Fibroblast of lung (primary cell): ENCODE results near the gene C5orf15. TPM values are rescaled to one million over a fixed set of nuclear protein-coding genes. Genes with fewer than 3 reads are reported as not detected.

Source experiments
- DNase-seq, 2 donors: peaks; one replicate each; pipeline versions ENCODE4 v3.0.0 to v3.0.0-alpha.2; 2010; ENCODE audit warnings: low read depth in 2 of 2
- H2AFZ ChIP-seq: 2 replicates; pipeline ENCODE4 v1.5.1; 2012; ENCODE audit warnings: low read length, control low read depth, inconsistent platforms
- H3K27ac ChIP-seq: 2 replicates; pipeline ENCODE4 v1.5.1; 2011; ENCODE audit warnings: low read length, control low read depth; ENCODE audit not compliant: insufficient read depth
- H3K27me3 ChIP-seq: 2 replicates; pipeline ENCODE4 v1.5.1; 2011; ENCODE audit warnings: mild to moderate bottlenecking, low read length; ENCODE audit not compliant: control insufficient read depth, insufficient read depth
- H3K36me3 ChIP-seq: 2 replicates; pipeline ENCODE4 v1.5.1; 2011; ENCODE audit warnings: low read length; ENCODE audit not compliant: control insufficient read depth, insufficient read depth
- H3K4me1 ChIP-seq: 2 replicates; pipeline ENCODE4 v1.5.1; 2011; ENCODE audit warnings: low read length; ENCODE audit not compliant: control insufficient read depth, insufficient read depth; ENCODE audit errors: extremely low read depth
- H3K4me2 ChIP-seq: 2 replicates; pipeline ENCODE4 v1.5.1; 2011; ENCODE audit warnings: low read length, control low read depth; ENCODE audit not compliant: insufficient read depth; ENCODE audit errors: extremely low read depth
- H3K4me3 ChIP-seq, 4 experiments: fragments of 200-600 bp in 1 of 4; sonication (generic) in 1 of 4; replicated peaks in 1 of 4; 2 replicates each; pipeline ENCODE4 v1.5.1; 2011 to 2016; ENCODE audit warnings: low read length in 4 of 4, low read depth in 3 of 4, mild to moderate bottlenecking in 3 of 4, control low read depth in 2 of 4, inconsistent platforms in 1 of 4, mixed read lengths in 1 of 4; ENCODE audit not compliant: insufficient read depth in 1 of 4; ENCODE audit errors: control extremely low read depth in 1 of 4
- H3K79me2 ChIP-seq: 2 replicates; pipeline ENCODE4 v1.5.1; 2012; ENCODE audit warnings: mild to moderate bottlenecking, low read length, inconsistent platforms; ENCODE audit not compliant: control insufficient read depth, insufficient read depth
- H3K9ac ChIP-seq: 2 replicates; pipeline ENCODE4 v1.5.1; 2011; ENCODE audit warnings: mild to moderate bottlenecking, low read length, control low read depth; ENCODE audit not compliant: insufficient read depth
- H3K9me3 ChIP-seq: 2 replicates; pipeline ENCODE4 v1.5.1; 2012; ENCODE audit warnings: low read depth, low read length; ENCODE audit not compliant: control insufficient read depth, insufficient read depth
- H4K20me1 ChIP-seq: 2 replicates; pipeline ENCODE4 v1.5.1; 2011; ENCODE audit warnings: low read length; ENCODE audit not compliant: control insufficient read depth, insufficient read depth; ENCODE audit errors: extremely low read depth
- CTCF ChIP-seq, 2 donors: IDR thresholded peaks in 1 of 2; conservative IDR thresholded peaks in 1 of 2; 1 replicate in 1 of 2; 2 replicates in 1 of 2; pipeline ENCODE4 v1.5.1; 2011 to 2012; ENCODE audit warnings: low read length in 2 of 2, control low read depth in 1 of 2, inconsistent platforms in 1 of 2, low read depth in 1 of 2, mild to moderate bottlenecking in 1 of 2
- EZH2 ChIP-seq: IDR thresholded peaks from 2 replicates; pipeline ENCODE4 v1.5.1; 2012; ENCODE audit warnings: low read length, control low read depth, mild to moderate bottlenecking; ENCODE audit errors: missing control alignments
- polyA plus RNA-seq, 2 donors: library from polyadenylated mRNA; depleted of rRNA in 1 of 2; stranded (reverse) in 1 of 2; unstranded in 1 of 2; fragments of >200 nt; gene quantifications; 2 replicates each; pipeline ENCODE4 v1.2.1, GENCODE V29; 2011 to 2012; ENCODE audit warnings: missing spikeins in 1 of 2
- total RNA-seq: library from RNA; depleted of rRNA; stranded (reverse); fragments of >200 nt; gene quantifications from 2 replicates; pipeline ENCODE4 v1.2.1, GENCODE V29; 2014

The C5orf15 gene
- total and polyA plus RNA-seq, 2 donors (not counting 1 experiment from before 2014, with no cell fraction given): 43.1 to 111 TPM

GRCh38 chr5:133913413-133914155 is 54.8 kb downstream of the C5orf15 start:
- no peak overlapping the region for H3K4me2 ChIP-seq
- DNase-seq: no peak
- H3K36me3 ChIP-seq: no peaks in the 10 kb centered on the region
- H4K20me1 ChIP-seq: no peaks in the 10 kb centered on the region
- no peak overlapping the region for H3K9ac ChIP-seq
- H3K4me1 ChIP-seq: no peaks in the 10 kb centered on the region
- H3K4me3 ChIP-seq: no peak overlapping the region
- H2AFZ ChIP-seq: no peak overlapping the region
- H3K9me3 ChIP-seq: no peaks in the 10 kb centered on the region
- peaks cover 12% of the 10 kb centered on the region for H3K27me3 ChIP-seq
- no peaks in the 10 kb centered on the region for H3K79me2 ChIP-seq
- no peak overlapping the region for H3K27ac ChIP-seq
- TF ChIP-seq EZH2 (no peak), CTCF (conservative IDR thresholded peaks at IDR 0.05 in 1 of 2, IDR thresholded peaks at IDR 0.05 in 1 of 2; ENCODE audit: low read depth in 1 of 2, low read length in 2 of 2) (no peak)

- Histone ChIP-seq H3K27ac (no peak overlapping the region), H3K4me1 (no peaks in the 10 kb centered on the region), H3K79me2 (no peaks in the 10 kb centered on the region), H3K27me3 (peaks cover 12% of the 10 kb centered on the region), H2AFZ (no peak overlapping the region), H3K9me3 (no peaks in the 10 kb centered on the region), H3K9ac (no peak overlapping the region), H4K20me1 (no peaks in the 10 kb centered on the region), H3K4me2 (no peak overlapping the region), H3K4me3 (no peak overlapping the region), H3K36me3 (no peaks in the 10 kb centered on the region)
- TF ChIP-seq CTCF (conservative IDR thresholded peaks at IDR 0.05 in 1 of 2, IDR thresholded peaks at IDR 0.05 in 1 of 2; ENCODE audit: low read depth in 1 of 2, low read length in 2 of 2): no peak
- no peak for TF ChIP-seq EZH2
- DNase-seq: no peak
Measured at GRCh38 chr5:133912951-133913350, 55.5 kb downstream of the C5orf15 start.

- Histone ChIP-seq H4K20me1 (no peaks in the 10 kb centered on the region), H3K9ac (no peak overlapping the region), H3K4me1 (no peaks in the 10 kb centered on the region), H3K27ac (no peak overlapping the region), H3K4me2 (no peak overlapping the region), H3K27me3 (peaks cover 6% of the 10 kb centered on the region), H3K9me3 (no peaks in the 10 kb centered on the region), H2AFZ (no peak overlapping the region), H3K4me3 (no peak overlapping the region), H3K36me3 (no peaks in the 10 kb centered on the region), H3K79me2 (no peaks in the 10 kb centered on the region)
- TF ChIP-seq EZH2: no peak
- no peak for TF ChIP-seq CTCF (conservative IDR thresholded peaks at IDR 0.05 in 1 of 2, IDR thresholded peaks at IDR 0.05 in 1 of 2; ENCODE audit: low read depth in 1 of 2, low read length in 2 of 2)
- DNase-seq: no peak
Measured at GRCh38 chr5:133910571-133910970, 57.9 kb downstream of the C5orf15 start.
